Stomach (tissue), 4 donors: ENCODE results near the gene RCBTB2.

Source experiments
- CTCF ChIP-seq, 7 experiments: fragments of 450-650 bp in 4 of 7; fragments of 200-600 bp in 3 of 7; sonication (generic) in 3 of 7; IDR thresholded peaks; one replicate each; pipeline ENCODE4 v1.5.1; 2016 to 2019; ENCODE audit warnings: antibody characterized with exemption in 7 of 7, control low read depth in 2 of 7, mild to moderate bottlenecking in 1 of 7
- EP300 ChIP-seq: sonication (generic); formaldehyde crosslinking; IDR thresholded peaks from one replicate; pipeline ENCODE4 v1.6.1; 2017; ENCODE audit warnings: antibody characterized with exemption
- POLR2A ChIP-seq, 4 donors: fragments of 450-650 bp; IDR thresholded peaks; one replicate each; pipeline ENCODE4 v1.6.1; 2016; ENCODE audit warnings: antibody characterized with exemption in 4 of 4, control low read depth in 2 of 4, mild to moderate bottlenecking in 1 of 4, moderate library complexity in 1 of 4

- TF ChIP-seq POLR2A (IDR thresholded peaks at IDR 0.05) = no peak
- no peak for TF ChIP-seq CTCF (IDR thresholded peaks at IDR 0.05)
- no peak for TF ChIP-seq EP300
Observed at GRCh38 chr13:48446464-48446863, 86.4 kb downstream of the RCBTB2 start.
